IMR-90 (cell line): ENCODE measurements around the gene GNAI3. TPM values are rescaled to one million over a fixed set of nuclear protein-coding genes. Genes with fewer than 3 reads are reported as not detected.

Experiments
- ATAC-seq: fragments of 200-7000 bp; cut with Tn5 transposase; 2 replicates; pipeline ENCODE4 v1.9.1; 2020; ENCODE audit warnings: low read depth, mild to moderate bottlenecking, moderate library complexity
- BruUV-seq: library from RNA; stranded (reverse); fragments of 400-500 nt; replicated peaks from 2 replicates; lab custom pipeline; 2021; lab: Mats Ljungman, UMichigan
- CTCF ChIA-PET: fragments of 300-600 bp; formaldehyde crosslinking; extraction: SDS; loops from one replicate; lab custom pipeline; 2021; ENCODE audit warnings: antibody characterized with exemption; lab: Yijun Ruan, JAX
- POLR2A ChIA-PET: fragments of 300-600 bp; sonication (Branson Sonifier 250); formaldehyde crosslinking; loops from one replicate; lab custom pipeline; 2022; ENCODE audit warnings: antibody characterized with exemption; ENCODE audit not compliant: unreplicated experiment; lab: Charles Lee
- DNase-seq: peaks from one replicate; pipeline ENCODE4 v3.0.0; 2013
- H2AFZ ChIP-seq: replicated peaks from 2 replicates; pipeline ENCODE3; 2013; ENCODE audit warnings: low read length, mild to moderate bottlenecking; ENCODE audit not compliant: poor library complexity
- H2AK5ac ChIP-seq: 2 replicates; pipeline ENCODE4 v1.6.1; 2013; ENCODE audit warnings: low read depth, low read length, inconsistent platforms
- H2AK9ac ChIP-seq: replicated peaks from 2 replicates; pipeline ENCODE3; 2013; ENCODE audit warnings: mild to moderate bottlenecking, low read depth, low read length, moderate library complexity; ENCODE audit not compliant: poor library complexity
- H2BK120ac ChIP-seq: 2 replicates; pipeline ENCODE4 v1.6.1; 2013; ENCODE audit warnings: low read depth, low read length, inconsistent platforms
- H2BK15ac ChIP-seq: 3 replicates; pipeline ENCODE4 v1.6.1; 2013; ENCODE audit warnings: low read depth, low read length, inconsistent platforms
- H2BK20ac ChIP-seq: 2 replicates; pipeline ENCODE4 v1.6.1; 2013; ENCODE audit warnings: low read depth, mild to moderate bottlenecking, inconsistent platforms, low read length, moderate library complexity
- H2BK5ac ChIP-seq: 2 replicates; pipeline ENCODE4 v1.6.1; 2013; ENCODE audit warnings: mild to moderate bottlenecking, low read depth, low read length, inconsistent platforms; ENCODE audit not compliant: poor library complexity, severe bottlenecking
- H3K14ac ChIP-seq: replicated peaks from 2 replicates; pipeline ENCODE4 v1.6.1; 2013; ENCODE audit warnings: low read depth, low read length, inconsistent platforms
- H3K18ac ChIP-seq: 2 replicates; pipeline ENCODE4 v1.6.1; 2013; ENCODE audit warnings: low read depth, low read length, control low read depth
- H3K23ac ChIP-seq: 2 replicates; pipeline ENCODE4 v1.6.1; 2013; ENCODE audit warnings: low read depth, low read length, inconsistent platforms
- H3K27ac ChIP-seq: 2 replicates; pipeline ENCODE4 v1.5.1; 2013; ENCODE audit warnings: mild to moderate bottlenecking, control low read depth, low read length; ENCODE audit not compliant: insufficient read depth
- H3K27me3 ChIP-seq: 2 replicates; pipeline ENCODE4 v1.6.1; 2013; ENCODE audit warnings: low read length; ENCODE audit not compliant: control insufficient read depth, insufficient read depth
- H3K36me3 ChIP-seq: 2 replicates; pipeline ENCODE4 v1.6.1; 2013; ENCODE audit warnings: low read length, mixed read lengths; ENCODE audit not compliant: control insufficient read depth, insufficient read depth
- H3K4ac ChIP-seq: 2 replicates; pipeline ENCODE4 v1.6.1; 2013; ENCODE audit warnings: low read depth, low read length, inconsistent platforms
- H3K4me1 ChIP-seq: 2 replicates; pipeline ENCODE4 v1.6.1; 2013; ENCODE audit warnings: low read length, mixed read lengths; ENCODE audit not compliant: control insufficient read depth, insufficient read depth
- H3K4me2 ChIP-seq: 2 replicates; pipeline ENCODE4 v1.6.1; 2013; ENCODE audit warnings: low read depth, mild to moderate bottlenecking, control low read depth, low read length, moderate library complexity
- H3K4me3 ChIP-seq: 2 replicates; pipeline ENCODE4 v1.5.1; 2013; ENCODE audit warnings: low read depth, mild to moderate bottlenecking, control low read depth, low read length, moderate library complexity; ENCODE audit not compliant: insufficient read depth
- H3K56ac ChIP-seq: 2 replicates; pipeline ENCODE4 v1.6.1; 2013; ENCODE audit warnings: low read length, inconsistent platforms; ENCODE audit not compliant: insufficient read depth; ENCODE audit errors: extremely low read depth
- H3K79me1 ChIP-seq, 2 experiments: 2 replicates each; pipeline ENCODE4 v1.6.1; 2013; ENCODE audit warnings: low read length in 2 of 2, inconsistent platforms in 1 of 2, low read depth in 1 of 2
- H3K9ac ChIP-seq: 2 replicates; pipeline ENCODE4 v1.6.1; 2013; ENCODE audit warnings: low read depth, low read length, control low read depth
- H3K9me1 ChIP-seq: 2 replicates; pipeline ENCODE4 v1.6.1; 2013; ENCODE audit warnings: low read length, inconsistent platforms; ENCODE audit not compliant: insufficient read depth
- H3K9me3 ChIP-seq: 2 replicates; pipeline ENCODE4 v1.6.1; 2013; ENCODE audit warnings: low read length; ENCODE audit not compliant: control insufficient read depth, insufficient read depth
- H4K20me1 ChIP-seq: 2 replicates; pipeline ENCODE4 v1.6.1; 2013; ENCODE audit warnings: low read length, inconsistent platforms; ENCODE audit not compliant: insufficient read depth
- H4K5ac ChIP-seq: 2 replicates; pipeline ENCODE4 v1.6.1; 2013; ENCODE audit warnings: mild to moderate bottlenecking, low read depth, low read length, control low read depth
- H4K8ac ChIP-seq, 2 experiments: 2 replicates each; pipeline ENCODE4 v1.6.1; 2013; ENCODE audit warnings: low read depth in 2 of 2, low read length in 2 of 2, control low read depth in 1 of 2, inconsistent platforms in 1 of 2
- H4K91ac ChIP-seq: 2 replicates; pipeline ENCODE4 v1.6.1; 2013; ENCODE audit warnings: low read depth, low read length, inconsistent platforms; ENCODE audit not compliant: insufficient read depth
- BHLHE40 ChIP-seq: fragments of 150-350 bp; IDR thresholded peaks from 2 replicates; pipeline ENCODE4 v1.6.1; 2016; ENCODE audit warnings: mild to moderate bottlenecking, low read depth, low read length
- CEBPB ChIP-seq: IDR thresholded peaks from 2 replicates; pipeline ENCODE4 v1.6.1; 2012; ENCODE audit warnings: low read depth, low read length, improper control_type of control experiment
- CHD1 ChIP-seq: IDR thresholded peaks from 2 replicates; pipeline ENCODE4 v1.6.1; 2012; ENCODE audit warnings: low read depth, low read length, improper control_type of control experiment
- FOS ChIP-seq: fragments of 150-350 bp; IDR thresholded peaks from 2 replicates; pipeline ENCODE4 v1.6.1; 2016; ENCODE audit warnings: low read depth, low read length
- MAFK ChIP-seq: IDR thresholded peaks from 2 replicates; pipeline ENCODE4 v1.6.1; 2012; ENCODE audit warnings: low read depth, low read length, improper control_type of control experiment
- MAZ ChIP-seq: IDR thresholded peaks from 2 replicates; pipeline ENCODE4 v1.6.1; 2012; ENCODE audit warnings: low read depth, mild to moderate bottlenecking, low read length, improper control_type of control experiment, moderate library complexity, borderline replicate concordance
- MXI1 ChIP-seq: IDR thresholded peaks from 2 replicates; pipeline ENCODE4 v1.6.1; 2012; ENCODE audit warnings: low read depth, mild to moderate bottlenecking, low read length, moderate library complexity, borderline replicate concordance
- NFE2L2 ChIP-seq: fragments of 150-350 bp; IDR thresholded peaks from 2 replicates; pipeline ENCODE4 v1.6.1; 2016; ENCODE audit warnings: low read depth, mild to moderate bottlenecking, low read length
- POLR2A ChIP-seq: IDR thresholded peaks from 2 replicates; pipeline ENCODE4 v1.6.1; 2012; ENCODE audit warnings: mild to moderate bottlenecking, low read depth, low read length
- RCOR1 ChIP-seq: IDR thresholded peaks from 2 replicates; pipeline ENCODE4 v1.6.1; 2012; ENCODE audit warnings: mild to moderate bottlenecking, low read length, improper control_type of control experiment; ENCODE audit not compliant: insufficient replicate concordance
- WGBS, 2 experiments: methylation state at CpG; one replicate each; pipeline versions ENCODE4 v1.1.5 to v1.1.7; 2013; ENCODE audit warnings: missing lambda C conversion rate in 2 of 2; ENCODE audit not compliant: insufficient read length in 1 of 2; ENCODE audit errors: extremely low coverage in 2 of 2; 5-methylcytosine and 5-hydroxymethylcytosine counted together
- dilution Hi-C: fragments of 300-500 bp; cut with HindIII; formaldehyde crosslinking; loops from one replicate; pipeline ENCODE4 v1.14.3; 2018; ENCODE audit warnings: low sequenced_read_pairs; ENCODE audit not compliant: unreplicated experiment
- in situ Hi-C: fragments of 300-500 bp; cut with MboI; formaldehyde crosslinking; loops from 3 replicates; pipeline ENCODE4 v1.14.3; 2019; ENCODE audit warnings: low sequenced_read_pairs, inconsistent platforms, mixed read lengths
- intact Hi-C: fragments of 100-400 bp; cut with micrococcal nuclease; formaldehyde crosslinking; loops from 2 replicates; pipeline ENCODE4 v1.10.0; 2022
- polyA plus RNA-seq, 3 experiments: library from polyadenylated mRNA; depleted of rRNA; stranded (reverse); fragments of >200 nt; gene quantifications; 2 replicates each; pipeline ENCODE4 v1.2.3, GENCODE V29; 2012; ENCODE audit warnings: low replicate concordance in 1 of 3
- total RNA-seq: library from RNA; depleted of rRNA; stranded (reverse); fragments of >200 nt; gene quantifications from 2 replicates; pipeline ENCODE4 v1.2.3, GENCODE V29; 2012
- TF ChIP-seq, protein P1 (sequence below): fragments of 150-350 bp; IDR thresholded peaks from 2 replicates; pipeline ENCODE4 v1.6.1; 2017; ENCODE audit warnings: mild to moderate bottlenecking, antibody characterized with exemption, low read length, low read depth
- TF ChIP-seq, protein P2 (sequence below): fragments of 150-350 bp; IDR thresholded peaks from 2 replicates; pipeline ENCODE4 v1.6.1; 2016; ENCODE audit warnings: low read depth, mild to moderate bottlenecking, low read length, moderate library complexity, borderline replicate concordance
- TF ChIP-seq, protein P3 (sequence below): conservative IDR thresholded peaks from 2 replicates; pipeline ENCODE4 v1.5.1; 2012; ENCODE audit warnings: mild to moderate bottlenecking, low read depth, low read length, improper control_type of control experiment

Gene GNAI3
- total and polyA plus RNA-seq, 2 of the 4 experiments (the other 2 are of a cell fraction): 5.9 to 14.9 TPM

DNA sequence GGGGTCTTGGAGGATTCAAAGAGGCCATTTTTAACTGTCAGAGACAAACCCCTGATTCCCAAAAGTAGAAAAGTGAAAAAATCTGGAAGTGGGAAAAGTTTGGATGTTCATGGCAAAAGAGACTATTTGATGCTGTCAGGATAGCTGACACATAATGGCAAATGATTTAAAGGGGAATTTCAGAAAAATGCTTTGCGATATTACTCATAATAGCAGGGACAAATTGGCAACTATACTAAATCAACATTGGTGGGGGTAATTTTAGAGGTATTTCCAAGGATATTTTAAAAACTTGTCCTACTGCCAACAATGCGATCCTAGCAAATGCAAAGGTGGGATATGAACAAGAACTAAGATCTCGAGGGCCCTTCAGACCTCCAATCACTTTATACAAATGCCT, 102.2 kb downstream of the GNAI3 start:
- no TSS peak for BruUV-seq
- no peak overlapping the region for H4K5ac ChIP-seq
- ATAC-seq (no peak), DNase-seq (peak; percentile 40)
- no peak overlapping the region for H2BK15ac ChIP-seq
- in situ Hi-C loops (no loop called here), dilution Hi-C loops (no loop called here), intact Hi-C loops (no loop called here)
- peaks cover 2% of the 10 kb centered on the region; the same call in 1 of the 2 replicates for H3K9me1 ChIP-seq
- no peak overlapping the region for H3K27ac ChIP-seq
- H3K18ac ChIP-seq: no peak overlapping the region
- WGBS, 2 experiments: no CpG with 5 or more reads among the region's 3 CpGs
- H3K79me1 ChIP-seq: peaks cover 0 to 3% of the 10 kb centered on the region in 2 experiments; a peak in 2 of 4 replicates
- H2BK120ac ChIP-seq: no peak overlapping the region
- H2AK9ac ChIP-seq: no peak overlapping the region
- no peaks in the 10 kb centered on the region for H3K36me3 ChIP-seq
- no peak overlapping the region for H2AFZ ChIP-seq
- H4K91ac ChIP-seq: no peak overlapping the region
- H2BK5ac ChIP-seq: no peak overlapping the region
- no peak overlapping the region for H3K4me2 ChIP-seq
- H4K20me1 ChIP-seq: no peaks in the 10 kb centered on the region
- no peak overlapping the region for H4K8ac ChIP-seq
- TF ChIP-seq POLR2A (no peak), NFE2L2 (no peak), MXI1 (no peak), CHD1 (no peak), FOS (no peak), BHLHE40 (no peak), RCOR1 (no peak), MAZ (no peak), CEBPB (no peak), MAFK (no peak)
- TF ChIP-seq, protein P1, sequence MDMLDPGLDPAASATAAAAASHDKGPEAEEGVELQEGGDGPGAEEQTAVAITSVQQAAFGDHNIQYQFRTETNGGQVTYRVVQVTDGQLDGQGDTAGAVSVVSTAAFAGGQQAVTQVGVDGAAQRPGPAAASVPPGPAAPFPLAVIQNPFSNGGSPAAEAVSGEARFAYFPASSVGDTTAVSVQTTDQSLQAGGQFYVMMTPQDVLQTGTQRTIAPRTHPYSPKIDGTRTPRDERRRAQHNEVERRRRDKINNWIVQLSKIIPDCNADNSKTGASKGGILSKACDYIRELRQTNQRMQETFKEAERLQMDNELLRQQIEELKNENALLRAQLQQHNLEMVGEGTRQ: no peak
- TF ChIP-seq, protein P2, sequence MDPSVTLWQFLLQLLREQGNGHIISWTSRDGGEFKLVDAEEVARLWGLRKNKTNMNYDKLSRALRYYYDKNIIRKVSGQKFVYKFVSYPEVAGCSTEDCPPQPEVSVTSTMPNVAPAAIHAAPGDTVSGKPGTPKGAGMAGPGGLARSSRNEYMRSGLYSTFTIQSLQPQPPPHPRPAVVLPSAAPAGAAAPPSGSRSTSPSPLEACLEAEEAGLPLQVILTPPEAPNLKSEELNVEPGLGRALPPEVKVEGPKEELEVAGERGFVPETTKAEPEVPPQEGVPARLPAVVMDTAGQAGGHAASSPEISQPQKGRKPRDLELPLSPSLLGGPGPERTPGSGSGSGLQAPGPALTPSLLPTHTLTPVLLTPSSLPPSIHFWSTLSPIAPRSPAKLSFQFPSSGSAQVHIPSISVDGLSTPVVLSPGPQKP: no peak
- TF ChIP-seq, protein P3, sequence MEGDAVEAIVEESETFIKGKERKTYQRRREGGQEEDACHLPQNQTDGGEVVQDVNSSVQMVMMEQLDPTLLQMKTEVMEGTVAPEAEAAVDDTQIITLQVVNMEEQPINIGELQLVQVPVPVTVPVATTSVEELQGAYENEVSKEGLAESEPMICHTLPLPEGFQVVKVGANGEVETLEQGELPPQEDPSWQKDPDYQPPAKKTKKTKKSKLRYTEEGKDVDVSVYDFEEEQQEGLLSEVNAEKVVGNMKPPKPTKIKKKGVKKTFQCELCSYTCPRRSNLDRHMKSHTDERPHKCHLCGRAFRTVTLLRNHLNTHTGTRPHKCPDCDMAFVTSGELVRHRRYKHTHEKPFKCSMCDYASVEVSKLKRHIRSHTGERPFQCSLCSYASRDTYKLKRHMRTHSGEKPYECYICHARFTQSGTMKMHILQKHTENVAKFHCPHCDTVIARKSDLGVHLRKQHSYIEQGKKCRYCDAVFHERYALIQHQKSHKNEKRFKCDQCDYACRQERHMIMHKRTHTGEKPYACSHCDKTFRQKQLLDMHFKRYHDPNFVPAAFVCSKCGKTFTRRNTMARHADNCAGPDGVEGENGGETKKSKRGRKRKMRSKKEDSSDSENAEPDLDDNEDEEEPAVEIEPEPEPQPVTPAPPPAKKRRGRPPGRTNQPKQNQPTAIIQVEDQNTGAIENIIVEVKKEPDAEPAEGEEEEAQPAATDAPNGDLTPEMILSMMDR: no peak
- H3K4ac ChIP-seq: no peak overlapping the region
- ChIA-PET CTCF (interaction anchor here (1.2 to 1.3 kb wide), 2 partner anchors 10 to 99 kb away, joined by 3 to 4 read pairs; no protein-coding TSS in a partner anchor), POLR2A (no interaction called here)
- no peak overlapping the region for H3K23ac ChIP-seq
- H3K9me3 ChIP-seq: no peaks in the 10 kb centered on the region; the same call in 1 of the 2 replicates
- no peak overlapping the region for H3K14ac ChIP-seq
- H3K4me1 ChIP-seq: peaks cover 2% of the 10 kb centered on the region
- no peak overlapping the region for H3K9ac ChIP-seq
- H3K27me3 ChIP-seq: 0 out of 2 replicates have a peak, but pooled peaks cover 3% of the 10 kb centered on the region
- no peak overlapping the region for H3K56ac ChIP-seq
- no peak overlapping the region for H2BK20ac ChIP-seq
- H2AK5ac ChIP-seq: no peak overlapping the region
- no peak overlapping the region for H3K4me3 ChIP-seq
